HG03039 (cell line): ENCODE results near the gene ZNF76.
A peak's percentile ranks its signal among the peaks of the same experiment; 100 is the strongest.
"Not testable (repeated sequence)": the region's sequence is repeated elsewhere in the genome, so short reads cannot be mapped to it uniquely, and the experiment has no call there.

Source experiments
- ATAC-seq: cut with Tn5 transposase; IDR thresholded peaks from one replicate; pipeline ENCODE4 v1.9.1; 2021; ENCODE audit warnings: mild to moderate bottlenecking, moderate library complexity; ENCODE audit not compliant: unreplicated experiment

ZNF76 gene

DNA sequence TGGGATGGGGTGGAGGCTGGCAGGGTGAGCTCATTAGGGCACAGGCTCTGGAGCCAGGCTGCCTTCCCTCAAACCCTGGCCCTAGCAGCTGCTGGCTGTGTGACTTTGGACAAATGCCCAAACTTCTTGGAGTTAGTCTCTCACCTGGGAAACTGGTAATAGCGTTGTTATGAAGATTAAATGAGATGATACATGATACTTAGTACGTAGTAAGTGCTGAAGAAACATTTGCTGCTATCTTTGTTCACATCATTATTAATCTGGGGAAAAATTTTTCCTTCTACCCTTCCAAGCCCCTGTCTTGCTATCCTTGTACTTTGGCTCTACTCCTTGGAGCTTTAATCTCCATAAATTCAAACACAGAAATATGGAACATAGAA is 60.5 kb downstream of the ZNF76 start:
- no peak for ATAC-seq

DNA sequence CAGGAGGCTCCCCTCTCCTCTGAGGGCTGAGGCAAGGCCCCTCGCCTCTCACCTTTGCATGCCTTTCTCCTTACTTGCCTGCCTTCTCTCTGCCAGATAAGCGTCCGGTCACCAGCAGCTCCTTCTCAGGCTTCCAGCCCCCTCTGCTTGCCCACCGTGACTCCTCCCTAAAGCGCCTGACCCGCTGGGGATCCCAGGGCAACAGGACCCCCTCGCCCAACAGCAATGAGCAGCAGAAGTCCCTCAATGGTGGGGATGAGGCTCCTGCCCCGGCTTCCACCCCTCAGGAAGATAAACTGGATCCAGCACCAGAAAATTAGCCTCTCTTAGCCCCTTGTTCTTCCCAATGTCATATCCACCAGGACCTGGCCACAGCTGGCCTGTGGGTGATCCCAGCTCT is 61.6 kb downstream of the ZNF76 start:
- no peak for ATAC-seq

DNA sequence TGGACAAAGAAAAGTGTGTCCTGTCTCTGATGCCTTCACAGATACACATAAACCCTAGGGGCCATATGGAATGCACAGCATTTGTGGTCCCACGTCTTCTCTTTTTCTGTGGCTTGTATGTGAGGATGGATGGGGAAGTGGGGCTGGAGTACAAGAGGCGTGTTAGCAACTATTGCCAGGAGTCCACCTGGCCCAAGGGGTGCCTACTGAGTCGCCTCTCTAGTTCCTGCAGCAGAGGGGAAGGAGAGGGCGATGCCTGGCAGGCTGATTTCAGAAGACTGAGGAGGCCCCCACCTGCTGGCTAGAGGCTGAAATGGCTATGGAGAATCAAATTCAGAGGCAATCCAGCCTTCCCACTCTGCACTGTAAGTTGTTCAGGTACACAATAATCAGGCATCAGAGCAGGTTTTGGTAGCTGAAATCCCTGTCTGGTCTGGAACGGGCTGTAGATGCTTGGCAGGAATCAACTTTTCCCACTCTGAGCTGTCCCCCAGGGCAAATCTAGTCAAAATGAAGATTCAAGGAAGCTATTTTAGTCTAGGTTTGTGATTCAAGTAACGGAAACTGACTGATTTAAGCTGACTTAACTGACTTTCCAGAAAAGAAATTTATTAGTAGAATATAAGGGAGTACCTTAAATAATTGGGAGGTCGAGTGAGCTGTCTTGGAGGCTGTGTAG is 68.0 kb downstream of the ZNF76 start:
- ATAC-seq: no peak

DNA sequence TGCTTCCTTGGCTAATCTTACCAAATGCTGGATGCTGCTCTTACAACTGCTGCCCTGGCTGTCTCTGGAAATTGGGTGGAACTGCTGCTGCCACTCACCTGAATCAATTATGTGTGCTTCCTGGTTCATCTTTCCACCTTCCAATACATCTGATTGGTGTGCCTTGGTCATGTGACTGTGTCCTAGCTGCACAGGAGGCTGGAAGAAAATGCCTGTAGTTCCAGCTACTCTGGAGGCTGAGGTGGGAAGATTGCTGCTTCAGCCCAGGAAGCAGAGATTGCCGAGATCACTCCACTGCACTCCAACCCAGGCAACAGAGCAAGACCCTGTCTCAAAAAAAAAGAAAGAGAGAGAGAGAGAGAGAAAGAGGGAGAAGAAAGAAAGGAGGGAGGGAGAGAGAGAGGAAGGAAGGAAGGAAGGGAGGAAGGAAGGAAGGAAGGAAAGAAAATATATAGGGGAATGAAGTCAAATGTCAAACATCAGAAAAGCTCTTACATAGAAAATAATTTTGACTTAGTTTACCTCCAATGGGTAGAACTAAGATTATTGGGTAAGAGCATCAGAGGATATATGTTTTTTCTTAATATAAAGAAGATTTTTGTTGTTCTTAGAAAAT is 68.7 kb downstream of the ZNF76 start:
- ATAC-seq: no peak

DNA sequence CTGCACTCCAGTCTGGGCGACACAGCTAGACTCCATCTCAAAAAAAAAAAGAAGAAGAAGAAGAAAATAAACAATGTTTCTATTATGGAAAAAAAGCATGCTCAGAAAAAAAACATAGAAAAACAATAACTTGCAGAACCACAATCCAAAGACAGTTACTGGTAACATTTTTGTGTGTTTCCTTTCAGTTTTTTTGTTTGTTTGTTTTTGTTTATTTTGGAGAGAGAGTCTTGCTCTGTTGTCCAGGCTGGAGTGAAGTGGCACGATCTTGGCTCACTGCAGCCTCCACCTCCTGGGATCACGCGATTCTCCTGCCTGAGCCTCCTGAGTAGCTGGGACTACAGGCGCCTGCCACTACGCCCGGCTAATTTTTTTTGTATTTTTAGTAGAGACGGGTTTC is 69.4 kb downstream of the ZNF76 start:
- not testable (repeated sequence) for ATAC-seq

DNA sequence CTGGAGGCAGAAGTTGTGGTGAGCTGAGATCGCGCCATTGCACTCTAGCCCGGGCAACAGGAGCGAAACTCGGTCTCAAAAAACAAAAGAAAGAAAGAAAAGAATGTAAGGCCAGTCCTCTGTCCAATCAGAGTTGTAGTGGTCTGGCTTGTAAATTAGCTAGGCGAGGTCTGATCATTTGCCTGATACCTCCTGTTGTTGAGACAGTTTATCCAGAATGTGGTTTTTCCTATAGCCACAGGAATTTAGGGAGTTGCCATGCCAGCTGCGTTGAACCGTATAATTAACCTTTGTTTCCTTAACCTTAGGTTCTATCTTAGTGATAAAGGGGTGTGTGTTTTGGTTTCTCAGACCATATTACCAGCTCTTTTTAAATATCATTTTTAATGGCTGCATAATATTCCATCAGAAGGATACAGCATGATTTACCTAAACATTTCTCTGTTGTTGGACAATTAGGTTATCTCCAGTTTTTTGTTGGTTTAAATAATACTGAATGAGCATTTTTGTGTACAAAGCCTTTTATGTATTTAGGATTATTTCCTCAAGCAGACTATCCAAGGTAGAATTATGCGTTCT is 71.1 kb downstream of the ZNF76 start:
- no peak for ATAC-seq

DNA sequence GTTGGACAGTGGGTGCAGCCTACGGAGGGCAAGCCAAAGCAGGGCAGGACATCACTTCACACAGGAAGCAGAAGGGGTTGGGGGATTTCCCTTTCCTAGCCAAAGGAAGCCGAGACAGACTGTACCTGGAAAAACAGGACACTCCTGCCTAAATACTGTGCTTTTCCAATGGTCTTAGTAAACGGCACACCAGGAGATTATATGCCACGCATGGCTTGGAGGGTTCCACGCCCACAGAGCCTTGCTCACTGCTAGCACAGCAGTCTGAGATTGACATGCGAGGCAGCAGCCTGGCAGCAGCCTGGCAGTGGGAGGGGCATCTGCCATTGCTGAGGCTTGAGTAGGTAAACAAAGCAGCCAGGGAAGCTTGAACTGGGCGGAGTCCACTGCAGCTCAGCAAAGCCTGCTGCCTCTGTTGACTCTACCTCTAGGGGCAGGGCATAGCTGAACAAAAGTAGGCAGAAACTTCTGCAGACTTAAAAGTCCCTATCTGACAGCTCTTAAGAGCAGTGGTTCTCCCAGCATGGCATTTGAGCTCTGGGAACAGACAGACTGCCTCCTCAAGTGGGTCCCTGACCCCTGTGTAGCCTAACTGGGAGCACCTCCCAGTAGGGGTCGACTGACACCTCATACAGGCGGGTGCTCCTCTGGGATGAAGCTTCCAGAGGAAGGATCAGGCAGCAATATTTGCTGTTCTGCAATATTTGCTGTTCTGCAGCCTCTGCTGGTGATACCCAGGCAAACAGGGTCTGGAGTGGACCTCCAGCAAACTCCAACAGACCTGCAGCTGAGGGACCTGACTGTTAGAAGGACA is 72.7 kb downstream of the ZNF76 start:
- ATAC-seq: not testable (repeated sequence)

DNA sequence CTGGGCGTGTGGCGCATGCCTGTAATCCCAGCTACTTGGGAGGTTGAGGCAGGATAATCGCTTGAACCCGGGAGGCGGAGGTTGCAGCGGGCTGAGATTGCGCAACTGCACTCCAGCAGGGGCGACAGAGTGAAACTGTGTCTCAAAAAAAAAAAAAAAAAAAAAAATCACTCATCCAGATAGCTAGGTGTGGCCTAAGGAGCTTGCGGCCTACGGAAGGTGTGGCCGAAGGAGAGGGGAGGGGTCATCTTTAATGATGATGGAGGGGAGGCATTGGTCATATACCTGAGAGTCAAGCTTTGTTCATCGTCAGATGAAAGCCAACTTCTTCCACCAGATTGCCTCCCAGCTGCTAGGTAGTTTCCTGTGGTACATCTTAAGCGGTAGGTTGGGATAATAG is 82.0 kb downstream of the ZNF76 start:
- no peak for ATAC-seq

DNA sequence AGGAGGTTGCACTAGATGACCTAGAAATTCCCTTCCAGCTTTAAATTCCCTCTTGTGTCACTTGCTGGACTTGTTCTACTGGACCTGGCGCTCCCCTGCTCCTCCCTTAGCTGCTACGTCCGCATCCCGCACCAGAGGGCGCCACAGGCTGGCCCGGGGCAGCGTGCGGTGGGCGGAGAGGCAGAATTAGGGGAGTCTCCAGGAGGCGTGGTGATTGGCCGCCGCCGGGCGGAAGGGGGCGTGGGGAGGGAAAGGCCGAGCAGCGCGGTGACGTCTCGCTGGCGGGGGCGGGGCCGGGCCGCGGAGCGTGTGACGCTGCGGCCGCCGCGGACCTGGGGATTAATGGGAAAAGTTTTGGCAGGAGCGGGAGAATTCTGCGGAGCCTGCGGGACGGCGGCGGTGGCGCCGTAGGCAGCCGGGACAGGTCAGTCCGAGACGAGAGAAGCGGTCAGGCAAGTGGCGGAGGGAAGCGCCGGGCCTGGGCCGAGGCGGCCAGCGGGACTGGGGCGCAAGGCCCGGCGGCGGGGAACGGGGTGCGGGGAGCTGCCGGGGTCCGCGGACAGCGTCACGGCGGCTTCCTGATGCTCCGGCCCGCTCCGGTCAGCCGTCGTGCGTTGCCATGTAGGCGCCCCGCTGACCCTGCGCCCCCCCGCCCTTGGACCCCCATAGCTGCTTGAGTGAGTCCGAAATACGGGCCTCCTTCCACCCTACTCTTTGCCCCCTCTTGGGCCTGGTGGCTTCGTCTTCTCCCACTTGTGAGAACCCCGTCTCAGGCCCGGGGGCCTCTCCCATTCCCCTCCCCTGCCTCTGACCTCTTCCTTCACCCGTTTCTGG is 82.9 kb downstream of the ZNF76 start, which contains the start of gene PPARD:
Gene PPARD (plus strand): TSS at position 301 of the 834 bp plus-strand sequence. CDS start 68,530 bp downstream, outside the sequence.
- peak; percentile 95 for ATAC-seq

DNA sequence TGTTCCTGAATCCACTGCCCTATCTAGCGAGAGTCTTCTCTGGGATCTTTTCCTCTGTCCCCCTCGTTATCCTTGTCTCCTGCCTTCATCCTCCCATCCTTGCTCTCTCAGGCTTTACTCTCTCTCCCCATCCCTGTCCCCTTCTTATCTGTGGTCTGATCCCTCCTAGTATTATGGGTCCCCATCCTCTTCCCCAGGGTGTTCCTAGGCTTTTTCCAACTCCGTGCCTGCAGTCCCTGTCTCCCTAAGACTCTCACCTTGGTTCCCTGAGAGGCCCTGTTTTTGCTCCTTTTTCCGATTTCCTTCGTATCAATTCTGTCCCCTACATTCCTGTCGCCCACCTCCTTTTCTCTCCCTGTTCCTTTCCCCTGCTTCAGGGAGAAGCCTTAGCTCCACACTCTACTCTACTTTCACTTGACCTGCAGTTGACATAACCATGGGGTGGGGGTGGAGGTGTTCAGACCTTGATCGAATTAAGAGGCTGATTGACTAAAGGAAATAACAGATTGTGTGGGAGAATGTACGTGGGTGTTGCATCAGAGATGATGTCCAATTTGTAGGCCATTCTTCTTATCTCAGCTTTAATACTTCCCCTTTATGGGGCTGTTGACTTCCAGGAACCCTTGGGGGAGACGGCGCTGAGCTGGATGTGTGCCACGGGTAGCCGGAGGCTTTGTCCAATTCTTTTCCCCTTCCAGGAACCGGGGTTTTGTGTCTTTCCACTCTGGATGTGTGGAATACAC is 83.7 kb downstream of the ZNF76 start:
- no peak for ATAC-seq

DNA sequence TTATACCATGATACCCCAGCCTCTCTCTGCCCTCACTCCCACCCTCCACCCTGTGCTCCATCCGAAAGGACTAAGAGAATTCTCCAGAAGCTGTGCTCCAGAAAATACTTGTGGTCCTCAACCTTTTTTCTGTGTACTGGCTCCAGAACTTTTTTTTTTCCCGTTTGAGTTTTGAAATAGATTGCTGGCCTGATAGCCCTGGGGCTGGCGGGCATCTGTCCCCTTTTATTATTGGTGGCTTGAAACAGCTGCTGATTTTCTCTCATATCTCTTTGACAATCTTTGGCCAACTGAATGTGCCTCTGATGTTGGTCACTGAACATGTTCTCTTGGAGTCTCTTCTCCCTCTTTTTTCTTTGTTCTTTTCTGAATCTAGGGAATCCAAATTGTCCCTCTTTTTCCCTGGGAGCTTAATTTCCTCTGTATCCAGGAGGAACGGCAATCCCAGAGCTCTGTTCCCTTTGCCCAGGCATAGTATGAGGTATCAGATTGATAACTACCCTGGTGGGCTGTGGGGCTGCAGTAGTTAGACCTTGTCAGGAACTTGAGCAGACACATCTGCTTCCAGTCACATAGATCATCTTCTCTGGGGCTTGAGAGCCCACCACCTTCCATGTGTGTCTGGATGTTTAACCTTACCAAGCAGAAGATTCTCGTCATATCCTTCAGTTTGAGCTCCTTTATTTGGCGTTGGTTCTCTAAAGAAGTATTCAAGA is 84.5 kb downstream of the ZNF76 start:
- ATAC-seq: no peak
